KMS-11 (cell line): Measurements from ENCODE around the gene ATF4.

Experiments used
- H2AFZ ChIP-seq: fragments of 200-600 bp; sonication (generic); 2 replicates; pipeline ENCODE4 v1.6.1; 2016; ENCODE audit warnings: antibody characterized with exemption, mixed run types, low read depth
- H3K27ac ChIP-seq: fragments of 200-600 bp; sonication (generic); 2 replicates; pipeline ENCODE4 v1.6.1; 2016; ENCODE audit warnings: mild to moderate bottlenecking, mixed run types
- H3K27me3 ChIP-seq: fragments of 200-600 bp; sonication (generic); 2 replicates; pipeline ENCODE4 v1.6.1; 2017; ENCODE audit warnings: mild to moderate bottlenecking, low read depth, mixed run types, moderate library complexity; ENCODE audit not compliant: insufficient read depth
- H3K36me3 ChIP-seq: fragments of 200-600 bp; sonication (generic); 2 replicates; pipeline ENCODE4 v1.6.1; 2017; ENCODE audit warnings: mild to moderate bottlenecking, mixed run types; ENCODE audit not compliant: insufficient read depth
- H3K4me1 ChIP-seq: fragments of 200-600 bp; sonication (generic); 2 replicates; pipeline ENCODE4 v1.6.1; 2016; ENCODE audit warnings: mild to moderate bottlenecking, low read depth, mixed run types; ENCODE audit not compliant: poor library complexity, severe bottlenecking
- H3K4me2 ChIP-seq: fragments of 200-600 bp; sonication (generic); 2 replicates; pipeline ENCODE4 v1.7.0; 2016; ENCODE audit warnings: mild to moderate bottlenecking, mixed run types
- H3K4me3 ChIP-seq: fragments of 200-600 bp; sonication (generic); IDR thresholded peaks from 2 replicates; pipeline ENCODE4 v1.6.1; 2017; ENCODE audit warnings: low read depth, low read length, mixed read lengths; ENCODE audit not compliant: insufficient read depth
- H3K79me2 ChIP-seq: fragments of 200-600 bp; sonication (generic); 2 replicates; pipeline ENCODE4 v1.6.1; 2016; ENCODE audit warnings: low read depth, mixed run types; ENCODE audit not compliant: insufficient read depth
- H3K9ac ChIP-seq: fragments of 200-600 bp; sonication (generic); 2 replicates; pipeline ENCODE4 v1.6.1; 2016; ENCODE audit warnings: mild to moderate bottlenecking, mixed run types
- H4K20me1 ChIP-seq: fragments of 200-600 bp; sonication (generic); 2 replicates; pipeline ENCODE4 v1.6.1; 2016; ENCODE audit warnings: mild to moderate bottlenecking, mixed run types; ENCODE audit not compliant: insufficient read depth
- CTCF ChIP-seq: fragments of 200-600 bp; sonication (generic); conservative IDR thresholded peaks from 2 replicates; pipeline ENCODE4 v1.6.1; 2017; ENCODE audit warnings: low read depth, mild to moderate bottlenecking, antibody characterized with exemption, low read length, moderate library complexity, mixed read lengths

The ATF4 gene

GRCh38 chr22:39534092-39534506 is 13.7 kb downstream of the ATF4 start:
- Histone ChIP-seq H3K79me2 (peaks cover 21% of the 10 kb centered on the region; the same call in 1 of the 2 replicates), H4K20me1 (no peaks in the 10 kb centered on the region), H3K9ac (no peak overlapping the region), H3K4me3 (no peak overlapping the region), H3K36me3 (no peaks in the 10 kb centered on the region), H3K27me3 (peaks cover 11% of the 10 kb centered on the region; the same call in 1 of the 2 replicates), H3K27ac (no peak overlapping the region), H2AFZ (no peak overlapping the region), H3K4me2 (no peak overlapping the region), H3K4me1 (peaks cover 26% of the 10 kb centered on the region)
- TF ChIP-seq CTCF: no peak

GRCh38 chr22:39534591-39535356 is 14.4 kb downstream of the ATF4 start:
- Histone ChIP-seq H3K79me2 (peaks cover 16% of the 10 kb centered on the region; the same call in 1 of the 2 replicates), H3K4me3 (no peak overlapping the region), H3K36me3 (no peaks in the 10 kb centered on the region), H3K27ac (no peak overlapping the region), H3K27me3 (peaks cover 13% of the 10 kb centered on the region; the same call in 1 of the 2 replicates), H2AFZ (no peak overlapping the region), H4K20me1 (no peaks in the 10 kb centered on the region), H3K4me1 (peaks cover 19% of the 10 kb centered on the region), H3K4me2 (no peak overlapping the region), H3K9ac (no peak overlapping the region)
- TF ChIP-seq CTCF: peak; percentile 82

- H3K4me1 ChIP-seq: peaks cover 14% of the 10 kb centered on the region
Measured at GRCh38 chr22:39535357-39535725, 15.0 kb downstream of the ATF4 start.

GRCh38 chr22:39535831-39536449 is 15.6 kb downstream of the ATF4 start:
- peaks cover 18% of the 10 kb centered on the region; the same call in 1 of the 2 replicates for H3K27me3 ChIP-seq
- no peak overlapping the region for H3K9ac ChIP-seq
- H2AFZ ChIP-seq: no peak overlapping the region

More at GRCh38 chr22:39535357-39535725, 15.0 kb downstream of the ATF4 start:
- Histone ChIP-seq H3K4me3 (no peak overlapping the region), H3K27me3 (peaks cover 18% of the 10 kb centered on the region; the same call in 1 of the 2 replicates), H3K4me2 (no peak overlapping the region), H3K36me3 (no peaks in the 10 kb centered on the region), H2AFZ (no peak overlapping the region), H3K79me2 (peaks cover 16% of the 10 kb centered on the region; the same call in 1 of the 2 replicates), H3K9ac (no peak overlapping the region), H4K20me1 (no peaks in the 10 kb centered on the region), H3K27ac (no peak overlapping the region)
- TF ChIP-seq CTCF: no peak

More at GRCh38 chr22:39535831-39536449, 15.6 kb downstream of the ATF4 start:
- no peaks in the 10 kb centered on the region for H3K36me3 ChIP-seq
- H3K4me1 ChIP-seq: peaks cover 8% of the 10 kb centered on the region
- no peak overlapping the region for H3K4me3 ChIP-seq
- H3K27ac ChIP-seq: no peak overlapping the region
- TF ChIP-seq CTCF: no peak
- H4K20me1 ChIP-seq: no peaks in the 10 kb centered on the region
- peaks cover 14% of the 10 kb centered on the region; the same call in 1 of the 2 replicates for H3K79me2 ChIP-seq
- no peak overlapping the region for H3K4me2 ChIP-seq
